ENCODE data around the gene SACS. TPM values are rescaled to one million over a fixed set of nuclear protein-coding genes. Genes with fewer than 3 reads are reported as not detected.

SACS gene
- total RNA-seq, 4 donors from 2014 or later: 2.4 to 5.0 (median 3.9) TPM

GRCh38 chr13:23348262-23349127, 85.0 kb downstream of the SACS start:
- 69 to 76% methylated on average over 4 of the region's 4 CpGs for WGBS, 2 donors
- DNase-seq (ENCODE audit: low spot score in 2 of 2): no peak
- intact Hi-C loops (cut with DNase I; ENCODE audit: low total_unique reads): no loop called here
- TF ChIP-seq, protein P1, sequence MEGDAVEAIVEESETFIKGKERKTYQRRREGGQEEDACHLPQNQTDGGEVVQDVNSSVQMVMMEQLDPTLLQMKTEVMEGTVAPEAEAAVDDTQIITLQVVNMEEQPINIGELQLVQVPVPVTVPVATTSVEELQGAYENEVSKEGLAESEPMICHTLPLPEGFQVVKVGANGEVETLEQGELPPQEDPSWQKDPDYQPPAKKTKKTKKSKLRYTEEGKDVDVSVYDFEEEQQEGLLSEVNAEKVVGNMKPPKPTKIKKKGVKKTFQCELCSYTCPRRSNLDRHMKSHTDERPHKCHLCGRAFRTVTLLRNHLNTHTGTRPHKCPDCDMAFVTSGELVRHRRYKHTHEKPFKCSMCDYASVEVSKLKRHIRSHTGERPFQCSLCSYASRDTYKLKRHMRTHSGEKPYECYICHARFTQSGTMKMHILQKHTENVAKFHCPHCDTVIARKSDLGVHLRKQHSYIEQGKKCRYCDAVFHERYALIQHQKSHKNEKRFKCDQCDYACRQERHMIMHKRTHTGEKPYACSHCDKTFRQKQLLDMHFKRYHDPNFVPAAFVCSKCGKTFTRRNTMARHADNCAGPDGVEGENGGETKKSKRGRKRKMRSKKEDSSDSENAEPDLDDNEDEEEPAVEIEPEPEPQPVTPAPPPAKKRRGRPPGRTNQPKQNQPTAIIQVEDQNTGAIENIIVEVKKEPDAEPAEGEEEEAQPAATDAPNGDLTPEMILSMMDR (IDR thresholded peaks at IDR 0.05): no peak
- TF ChIP-seq POLR2A (IDR thresholded peaks at IDR 0.05): no peak
- H3K4me3 ChIP-seq (ENCODE audit: low read depth, poor library complexity, severe bottlenecking): no peak overlapping the region

- H3K4me3 ChIP-seq (ENCODE audit: low read depth, poor library complexity, severe bottlenecking): no peak overlapping the region
- no peak for DNase-seq (ENCODE audit: low spot score in 2 of 2)
- TF ChIP-seq, protein P1 (IDR thresholded peaks at IDR 0.05): no peak
- TF ChIP-seq POLR2A (IDR thresholded peaks at IDR 0.05): no peak
- intact Hi-C loops (cut with DNase I; ENCODE audit: low total_unique reads): no loop called here
- 97 to 100% methylated on average over 1 of the region's 1 CpG for WGBS, 2 donors
Observed at GRCh38 chr13:23347601-23348000, 85.9 kb downstream of the SACS start.

DNA sequence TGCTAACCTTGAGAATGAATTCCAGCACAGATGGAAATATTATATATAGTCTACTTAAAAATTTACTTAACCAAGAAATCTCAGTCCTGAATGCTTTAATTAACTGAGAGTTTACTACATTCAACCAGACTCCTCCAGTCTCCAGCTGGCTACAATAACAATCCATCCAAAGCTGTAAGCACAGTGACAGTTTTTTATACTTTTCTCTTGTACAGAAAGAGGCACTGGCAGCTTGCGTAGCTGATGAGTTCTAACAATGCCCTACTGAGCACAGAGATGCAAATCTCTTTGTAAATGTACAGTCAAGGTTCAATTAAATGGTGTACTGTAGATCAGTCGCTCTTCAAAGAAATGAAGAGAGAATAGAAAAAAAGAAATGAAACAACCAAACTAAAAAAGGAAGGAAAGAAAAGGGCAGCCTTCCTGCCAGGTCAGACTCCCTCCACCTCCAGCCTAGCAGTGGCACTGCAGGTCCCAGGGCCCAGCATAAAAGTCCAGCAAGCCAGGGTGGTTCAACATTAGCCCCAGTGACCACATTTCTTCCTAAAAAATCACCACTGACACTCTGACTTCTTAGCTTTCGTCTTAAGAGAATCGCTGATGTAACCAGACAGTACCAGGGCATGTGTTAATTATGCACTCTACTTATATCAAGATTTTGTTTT, 88.4 kb downstream of the SACS start:
- no peak overlapping the region for H3K4me3 ChIP-seq (ENCODE audit: low read depth, poor library complexity, severe bottlenecking)
- no peak for TF ChIP-seq POLR2A (IDR thresholded peaks at IDR 0.05)
- TF ChIP-seq, protein P1 (IDR thresholded peaks at IDR 0.05): no peak
- WGBS, 2 donors: 92 to 97% methylated on average over 4 of the region's 4 CpGs
- intact Hi-C loops (cut with DNase I; ENCODE audit: low total_unique reads): no loop called here
- DNase-seq (ENCODE audit: low spot score in 2 of 2): no peak

GRCh38 chr13:23339225-23339624, 94.3 kb downstream of the SACS start:
- no peak for TF ChIP-seq POLR2A (IDR thresholded peaks at IDR 0.05)
- TF ChIP-seq, protein P1 (IDR thresholded peaks at IDR 0.05): no peak
- H3K4me3 ChIP-seq (ENCODE audit: low read depth, poor library complexity, severe bottlenecking): no peak overlapping the region
- no peak for DNase-seq (ENCODE audit: low spot score in 2 of 2)
- 94 to 100% methylated on average over 1 of the region's 1 CpG for WGBS, 2 donors
- intact Hi-C loops (cut with DNase I; ENCODE audit: low total_unique reads): no loop called here

- intact Hi-C loops (cut with DNase I; ENCODE audit: low total_unique reads): no loop called here
- TF ChIP-seq, protein P1 (IDR thresholded peaks at IDR 0.05): no peak
- TF ChIP-seq POLR2A (IDR thresholded peaks at IDR 0.05): no peak
- H3K4me3 ChIP-seq (ENCODE audit: low read depth, poor library complexity, severe bottlenecking): no peak overlapping the region
- no peak for DNase-seq (ENCODE audit: low spot score in 2 of 2)
- WGBS, 2 donors: 76 to 81% methylated on average over 6 of the region's 6 CpGs
Observed at GRCh38 chr13:23330356-23330755, 103.1 kb downstream of the SACS start.
